HL-60/S4 treated with retinoic acid at 250 ng/mL for 4 days and 3 days (cell line): ENCODE results near the gene RABL3.
"Not testable (repeated sequence)": the region's sequence is repeated elsewhere in the genome, so short reads cannot be mapped to it uniquely, and the experiment has no call there.

Source experiments
- in situ Hi-C: fragments of 300-500 bp; cut with MboI; formaldehyde crosslinking; loops from 2 replicates; pipeline ENCODE4 v1.7.0; 2022; ENCODE audit warnings: low sequenced_read_pairs

Gene RABL3

DNA sequence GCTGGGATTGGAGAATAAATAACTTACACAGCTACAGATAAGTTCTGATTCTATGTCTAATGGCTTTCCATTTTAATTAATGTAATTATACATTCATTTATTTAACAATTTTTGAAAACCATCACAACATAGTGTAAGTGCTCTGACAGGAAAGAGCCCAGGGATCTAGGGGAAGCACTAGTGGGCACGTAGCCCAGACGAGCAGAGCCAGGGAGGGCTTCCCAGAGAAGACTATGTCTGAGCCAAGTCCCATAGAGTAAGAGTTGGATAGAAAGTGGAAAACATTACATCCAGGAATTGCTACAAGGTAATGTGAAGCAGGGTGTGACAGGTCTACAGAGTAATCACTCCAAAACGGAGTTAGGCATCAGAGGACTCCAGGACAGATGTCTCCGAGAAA lies 57.4 kb downstream of the RABL3 start:
- in situ Hi-C loops: no loop called here

GRCh38 chr3:120683671-120684301 lies 58.5 kb downstream of the RABL3 start:
- in situ Hi-C loops: no loop called here

DNA sequence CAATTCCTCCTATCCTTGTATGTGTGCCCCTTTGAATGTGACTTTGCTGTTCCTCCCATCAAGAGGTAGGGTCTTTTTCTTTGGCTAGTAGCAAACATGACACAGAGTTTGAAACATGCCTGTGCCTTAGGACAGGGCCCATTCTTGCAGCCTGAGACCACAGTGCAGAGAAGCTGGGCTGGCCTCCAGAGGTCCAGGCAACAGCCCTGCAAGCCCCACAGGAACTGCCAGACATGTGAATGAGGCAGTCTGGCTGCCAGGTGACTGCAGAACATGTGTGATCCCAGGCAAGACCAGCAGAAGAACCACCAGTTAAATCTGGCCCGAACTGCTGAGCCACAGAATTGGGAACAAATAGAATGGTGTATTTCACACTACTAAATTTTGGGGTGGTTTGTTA lies 59.1 kb downstream of the RABL3 start:
- in situ Hi-C loops: no loop called here

- in situ Hi-C loops: no loop called here
Observed at GRCh38 chr3:120682095-120682681, 60.1 kb downstream of the RABL3 start, which contains the start of gene HGD. HGD (minus strand) TSS chr3:120682239; CDS start chr3:120682111, 128 bp downstream.

DNA sequence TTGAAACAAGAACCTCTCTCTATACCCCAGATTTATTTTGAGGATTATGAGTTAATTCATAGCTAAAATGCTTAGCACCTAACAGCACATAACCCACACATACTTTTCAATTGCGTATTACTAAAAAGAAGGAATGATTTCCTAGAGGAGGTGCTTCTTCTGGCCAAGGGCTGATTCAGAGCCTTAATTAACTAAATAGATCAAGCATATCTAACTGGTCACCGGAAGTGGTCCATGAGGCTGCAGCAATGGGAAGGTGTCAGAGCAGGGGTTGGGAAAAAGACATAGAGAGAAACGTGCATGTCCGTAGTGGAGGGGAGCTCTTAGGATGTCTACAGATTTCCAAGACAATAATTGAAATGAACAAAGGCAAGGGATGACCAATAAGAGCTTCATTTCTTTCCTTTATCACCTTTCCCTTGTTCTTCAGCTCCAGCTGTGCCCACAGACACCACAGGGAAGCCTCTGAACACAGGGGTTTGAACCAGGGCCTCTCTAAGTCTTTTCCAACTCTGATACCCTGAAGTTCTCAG lies 60.7 kb downstream of the RABL3 start:
- in situ Hi-C loops: no loop called here

DNA sequence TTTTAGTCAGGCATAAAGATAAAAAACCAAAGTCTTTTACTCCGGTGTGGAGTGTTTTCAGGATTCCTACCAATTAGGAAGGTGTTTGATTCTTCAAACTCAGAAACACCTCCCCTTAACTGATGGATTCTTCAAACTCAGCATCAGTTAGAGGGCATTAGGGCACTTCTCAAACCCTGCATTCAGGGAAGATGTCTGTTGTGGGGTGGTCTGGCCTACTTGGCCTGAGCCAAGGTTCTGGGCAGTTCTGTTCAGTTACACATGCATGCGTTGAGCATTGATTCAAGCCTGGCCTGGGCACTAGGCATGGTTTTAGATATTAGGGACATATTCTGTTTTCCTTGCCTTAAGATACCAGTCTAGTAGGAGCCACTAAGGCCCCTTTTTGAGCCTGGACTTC lies 61.3 kb downstream of the RABL3 start:
- in situ Hi-C loops: no loop called here

DNA sequence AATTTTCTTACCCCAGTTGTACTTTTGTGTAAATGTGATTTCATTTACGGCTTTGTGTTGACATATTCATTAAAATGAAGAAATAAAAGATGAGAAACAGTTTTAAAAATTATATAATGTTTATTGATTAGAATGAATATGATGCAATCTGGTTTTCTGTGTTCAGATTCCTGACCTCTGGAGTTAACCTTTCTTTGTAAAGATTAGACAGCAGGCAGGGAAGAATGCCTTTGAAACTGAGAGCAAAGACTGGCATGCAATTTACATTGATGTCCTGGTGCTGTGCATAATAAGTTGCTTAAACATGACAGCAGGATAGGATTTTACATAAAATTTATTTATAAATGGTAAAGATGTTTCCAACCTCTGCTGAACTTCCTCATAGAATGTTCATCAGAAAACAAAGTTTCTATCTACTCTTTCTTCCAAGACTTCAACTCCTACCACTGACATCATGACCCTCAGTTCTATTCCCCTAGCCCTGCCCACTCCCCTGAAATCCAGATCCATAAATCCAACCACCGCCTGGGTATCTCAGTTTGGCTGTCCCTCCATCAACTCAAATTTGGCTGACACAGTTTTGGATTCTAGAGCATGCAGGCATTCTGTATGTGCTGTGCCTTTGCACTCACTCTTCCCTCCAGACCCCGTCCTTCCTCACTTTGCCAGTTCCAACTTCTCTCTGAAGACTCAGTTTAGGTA lies 62.0 kb downstream of the RABL3 start:
- in situ Hi-C loops: no loop called here

DNA sequence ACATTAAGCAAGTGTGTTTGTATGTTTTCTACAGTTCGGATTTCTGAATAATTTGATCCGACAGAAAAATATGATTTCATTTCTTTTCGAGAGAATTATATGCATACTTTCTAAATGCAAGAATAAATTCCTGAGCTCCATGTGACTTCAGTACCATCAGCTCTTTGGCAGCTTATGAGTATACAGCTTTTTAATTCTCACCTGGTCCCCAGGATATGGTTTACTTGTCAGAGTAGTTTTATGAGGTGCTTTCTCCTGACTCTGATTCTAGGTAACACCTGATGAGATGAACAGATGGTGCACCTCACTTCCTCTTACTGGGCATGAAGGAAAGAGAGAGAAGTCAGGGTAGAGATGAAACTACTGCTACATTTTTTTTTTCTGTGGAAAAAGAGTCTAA lies 63.3 kb downstream of the RABL3 start:
- in situ Hi-C loops: no loop called here

- in situ Hi-C loops: no loop called here
Observed at GRCh38 chr3:120678331-120678947, 63.9 kb downstream of the RABL3 start.

GRCh38 chr3:120677193-120677592 lies 65.1 kb downstream of the RABL3 start:
- in situ Hi-C loops: not testable (repeated sequence)

- in situ Hi-C loops: no loop called here
Observed at GRCh38 chr3:120673116-120673515, 69.2 kb downstream of the RABL3 start.

- in situ Hi-C loops: no loop called here
Observed at GRCh38 chr3:120670576-120670975, 71.7 kb downstream of the RABL3 start.

- in situ Hi-C loops: no loop called here
Observed at GRCh38 chr3:120664926-120665325, 77.4 kb downstream of the RABL3 start.

DNA sequence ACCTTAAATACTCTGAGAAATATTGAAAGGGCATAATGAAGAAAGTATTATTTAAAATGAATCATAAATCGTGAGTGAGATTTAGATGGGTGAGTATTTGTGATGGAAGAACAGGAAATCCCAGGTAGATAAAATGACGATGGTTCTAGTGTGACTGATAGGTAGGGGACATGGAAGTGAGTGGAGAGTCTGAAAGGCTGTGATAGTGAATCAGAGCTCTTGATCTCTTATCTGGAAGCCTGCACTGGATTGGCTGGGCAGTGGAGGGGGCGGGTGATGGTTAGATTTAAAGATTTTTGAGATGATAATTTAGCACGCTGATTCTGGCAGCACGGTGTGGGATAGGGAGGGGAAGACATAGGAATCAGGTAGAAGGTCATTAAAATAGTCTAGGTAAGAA lies 80.4 kb downstream of the RABL3 start:
- in situ Hi-C loops: no loop called here

DNA sequence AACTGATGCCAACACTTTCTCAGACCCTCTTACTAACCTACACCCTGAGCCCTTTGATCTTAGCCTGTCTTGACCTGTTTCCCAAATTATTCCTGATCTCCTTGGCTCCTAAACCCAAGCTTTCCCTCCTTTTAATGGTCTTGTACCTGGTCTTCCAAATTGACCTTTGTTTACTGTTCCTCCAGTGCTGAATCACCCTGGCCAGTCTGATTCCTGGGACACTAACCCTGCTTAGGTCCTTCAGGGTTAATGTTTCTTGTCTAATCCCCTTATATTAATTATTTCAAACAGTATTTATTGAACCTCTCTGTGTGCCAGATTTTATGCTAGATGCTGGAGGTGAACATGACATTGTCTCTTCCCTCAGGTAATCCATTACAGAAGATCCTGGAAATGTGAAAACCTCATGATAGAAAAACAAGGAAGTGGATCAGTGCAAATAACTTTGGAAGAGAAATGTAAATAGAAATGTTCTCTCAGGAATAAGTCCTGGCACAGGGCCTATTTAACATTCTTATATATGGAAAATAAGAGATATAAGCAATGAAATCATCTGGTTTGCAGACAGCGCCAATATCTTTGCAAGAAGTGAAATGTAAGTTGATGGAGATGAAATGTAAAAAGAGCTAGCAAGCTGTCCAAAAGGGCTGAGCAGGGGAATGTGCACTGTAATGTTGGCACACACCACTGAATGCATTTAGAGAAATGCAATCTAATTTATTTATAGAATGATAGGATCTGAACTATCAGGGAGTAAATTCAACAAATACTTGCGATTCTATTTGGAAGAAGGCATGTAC lies 81.0 kb downstream of the RABL3 start:
- in situ Hi-C loops: no loop called here

DNA sequence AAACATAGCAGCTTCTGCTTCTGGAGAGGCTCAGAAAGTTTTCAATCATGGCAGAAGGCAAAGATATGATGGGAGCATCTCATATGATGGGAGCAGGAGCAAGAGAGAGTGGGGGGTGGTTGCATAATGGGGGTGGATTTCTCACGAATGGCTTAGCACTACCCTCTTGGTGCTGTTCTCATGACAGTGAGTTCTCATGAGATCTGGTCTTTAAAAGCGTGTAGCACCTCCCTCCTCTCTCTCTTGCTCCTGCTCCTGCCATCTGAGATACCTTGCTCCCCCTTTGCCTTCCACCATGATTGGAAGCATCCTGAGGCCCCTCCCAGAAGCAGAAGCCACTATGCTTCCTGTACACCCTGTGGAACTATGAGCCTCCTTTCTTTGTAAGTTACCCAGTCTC lies 82.5 kb downstream of the RABL3 start:
- in situ Hi-C loops: no loop called here

- in situ Hi-C loops: no loop called here
Observed at GRCh38 chr3:120659285-120659684, 83.0 kb downstream of the RABL3 start.

DNA sequence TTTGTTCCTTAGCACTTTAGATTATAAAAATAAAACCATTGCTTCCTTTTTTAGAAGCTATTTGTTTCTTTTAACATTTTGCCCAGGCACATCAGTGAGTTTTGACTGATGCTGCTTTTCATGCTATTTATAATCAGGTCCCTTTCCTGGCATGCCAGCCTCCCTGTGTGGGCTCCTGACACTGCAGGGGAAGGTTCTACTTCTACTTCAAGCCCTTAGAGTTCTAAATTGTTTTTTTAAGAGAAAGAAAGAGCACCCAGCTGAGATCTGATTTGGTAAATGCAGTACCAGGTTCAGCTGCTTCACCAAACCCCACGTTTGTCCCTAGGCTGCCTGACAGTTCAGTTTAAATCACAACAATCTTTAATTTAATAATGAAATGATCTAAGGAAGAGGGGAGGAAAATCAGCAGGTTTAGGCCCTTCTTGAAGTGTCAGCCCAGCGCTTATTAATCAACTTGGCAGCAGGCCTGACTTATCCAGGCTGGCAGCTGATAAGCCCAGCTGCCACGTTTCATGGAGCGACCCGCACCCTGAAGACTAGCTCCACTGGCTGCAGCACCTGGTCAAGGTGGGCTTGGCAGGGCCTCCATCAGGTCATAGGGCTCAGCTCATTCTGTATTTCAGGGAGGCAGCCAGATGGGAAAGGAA lies 89.3 kb downstream of the RABL3 start:
- in situ Hi-C loops: no loop called here

DNA sequence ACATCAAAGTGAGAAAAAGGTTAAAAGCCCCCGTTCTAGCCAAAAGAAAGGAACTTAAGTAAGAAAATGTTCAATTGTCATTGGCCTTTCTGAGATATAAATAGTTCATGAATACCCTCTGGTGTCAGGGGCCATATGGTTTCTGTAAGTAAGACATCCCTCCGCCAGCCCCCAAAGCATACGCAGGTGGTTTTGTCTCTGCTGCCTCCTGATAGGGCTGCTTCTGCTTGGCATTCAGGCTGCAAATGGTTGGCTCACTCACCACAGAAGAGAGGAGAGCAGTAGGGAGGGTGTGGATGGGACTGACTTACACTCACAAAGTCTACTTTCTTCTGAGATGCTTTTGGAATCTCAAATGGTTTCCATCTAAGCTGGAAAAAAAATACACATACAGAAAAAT lies 90.0 kb downstream of the RABL3 start:
- in situ Hi-C loops: no loop called here

- in situ Hi-C loops: no loop called here
Observed at GRCh38 chr3:120650311-120650710, 92.0 kb downstream of the RABL3 start.
